Caco-2 (cell line): ENCODE results near the gene SLC25A31. TPM values are rescaled to one million over a fixed set of nuclear protein-coding genes. Genes with fewer than 3 reads are reported as not detected.

Experiments
- BruUV-seq: library from RNA; stranded (reverse); fragments of 400-500 nt; replicated peaks from 2 replicates; lab custom pipeline; 2021; lab: Mats Ljungman, UMichigan
- CTCF ChIA-PET: fragments of 300-600 bp; sonication (Branson Sonifier 250); formaldehyde crosslinking; loops from one replicate; lab custom pipeline; 2022; ENCODE audit warnings: antibody characterized with exemption; lab: Charles Lee
- POLR2A ChIA-PET: fragments of 300-600 bp; sonication (Branson Sonifier 250); formaldehyde crosslinking; loops from one replicate; lab custom pipeline; 2022; ENCODE audit warnings: antibody characterized with exemption; lab: Charles Lee
- DNase-seq, 2 experiments: peaks; one replicate each; pipeline versions ENCODE4 v3.0.0 to v3.0.0-alpha.2; 2020 to 2022
- H3K27me3 ChIP-seq: replicated peaks from 2 replicates; pipeline ENCODE4 v1.6.0; 2011; ENCODE audit warnings: low read length; ENCODE audit not compliant: control insufficient read depth, insufficient read depth
- H3K36me3 ChIP-seq: 2 replicates; pipeline ENCODE4 v1.5.1; 2011; ENCODE audit warnings: low read length; ENCODE audit not compliant: control insufficient read depth, insufficient read depth
- H3K4me1 ChIP-seq: fragments of 250-450 bp; sonication (Bioruptor Pico); 2 replicates; pipeline ENCODE4 v1.5.1; 2020; ENCODE audit warnings: mild to moderate bottlenecking
- H3K4me3 ChIP-seq: 2 replicates; pipeline ENCODE4 v1.5.1; 2011; ENCODE audit warnings: low read depth, mild to moderate bottlenecking, control low read depth, low read length
- H3K9me3 ChIP-seq: fragments of 250-450 bp; sonication (Bioruptor Pico); 2 replicates; pipeline ENCODE4 v1.5.1; 2020; ENCODE audit warnings: mild to moderate bottlenecking, moderate library complexity
- H3K27ac Mint-ChIP-seq: one replicate; pipeline ENCODE4 v1.8.0; 2022; ENCODE audit warnings: mixed read lengths; ENCODE audit not compliant: unreplicated experiment
- H3K27me3 Mint-ChIP-seq: one replicate; pipeline ENCODE4 v1.8.0; 2022; ENCODE audit warnings: mixed read lengths; ENCODE audit not compliant: insufficient read depth, unreplicated experiment
- H3K36me3 Mint-ChIP-seq: one replicate; pipeline ENCODE4 v1.8.0; 2022; ENCODE audit warnings: mild to moderate bottlenecking, mixed read lengths; ENCODE audit not compliant: insufficient read depth, unreplicated experiment
- H3K4me1 Mint-ChIP-seq: one replicate; pipeline ENCODE4 v1.8.0; 2022; ENCODE audit warnings: low read depth, mixed read lengths; ENCODE audit not compliant: unreplicated experiment
- H3K4me3 Mint-ChIP-seq: one replicate; pipeline ENCODE4 v1.8.0; 2022; ENCODE audit warnings: mild to moderate bottlenecking, moderate library complexity, mixed read lengths; ENCODE audit not compliant: unreplicated experiment
- H3K9me3 Mint-ChIP-seq: one replicate; pipeline ENCODE4 v1.8.0; 2022; ENCODE audit warnings: mixed read lengths; ENCODE audit not compliant: unreplicated experiment
- CTCF ChIP-seq, 2 experiments: fragments of 200-600 bp in 1 of 2; IDR thresholded peaks; 1 replicate in 1 of 2; 2 replicates in 1 of 2; pipeline versions ENCODE4 v1.5.1 to v1.8.0; 2011 to 2022; ENCODE audit warnings: antibody characterized with exemption in 1 of 2, control low read depth in 1 of 2, inconsistent platforms in 1 of 2, low read depth in 1 of 2, low read length in 1 of 2, mild to moderate bottlenecking in 1 of 2, moderate library complexity in 1 of 2; ENCODE audit not compliant: insufficient read depth in 1 of 2, severe bottlenecking in 1 of 2, unreplicated experiment in 1 of 2
- intact Hi-C: fragments of 100-400 bp; cut with micrococcal nuclease; formaldehyde crosslinking; loops from one replicate; pipeline ENCODE4 v1.10.0; 2022; ENCODE audit not compliant: unreplicated experiment
- total RNA-seq: library from RNA; stranded (reverse); gene quantifications from 2 replicates; pipeline ENCODE4 v1.2.3, GENCODE V29; 2022

Gene SLC25A31
- total RNA-seq, 1 experiment from 2014 or later, result not detected

GRCh38 chr4:127709456-127709855, 20.7 kb upstream of the SLC25A31 start:
- CTCF ChIA-PET, result no interaction called here
- Histone ChIP-seq H3K4me3 (no peak overlapping the region), H3K9me3 (no peaks in the 10 kb centered on the region), H3K27me3 (no peaks in the 10 kb centered on the region), H3K36me3 (no peaks in the 10 kb centered on the region), H3K4me1 (no peaks in the 10 kb centered on the region)
- BruUV-seq, result no TSS peak
- H3K27ac Mint-ChIP-seq, result no peak overlapping the region
- intact Hi-C loops, result no loop called here
- no peak overlapping the region for H3K4me3 Mint-ChIP-seq
- DNase-seq, result no peak
- H3K9me3 Mint-ChIP-seq, result no peaks in the 10 kb centered on the region
- H3K36me3 Mint-ChIP-seq, result no peaks in the 10 kb centered on the region
- POLR2A ChIA-PET, result no interaction called here
- H3K4me1 Mint-ChIP-seq, result peaks cover 6% of the 10 kb centered on the region
- no peaks in the 10 kb centered on the region for H3K27me3 Mint-ChIP-seq
- TF ChIP-seq CTCF (IDR thresholded peaks at IDR 0.05; ENCODE audit: insufficient read depth in 1 of 2, low read depth in 1 of 2, low read length in 1 of 2, severe bottlenecking in 1 of 2, unreplicated experiment in 1 of 2), result no peak

- H3K9me3 Mint-ChIP-seq, result no peaks in the 10 kb centered on the region
- BruUV-seq, result no TSS peak
- H3K36me3 ChIP-seq, result no peaks in the 10 kb centered on the region
- no peaks in the 10 kb centered on the region for H3K27me3 ChIP-seq
- intact Hi-C loops, result loop anchor here (5.0 kb wide), 1 partner anchor 109 kb away; no protein-coding TSS in a partner anchor
- no peak overlapping the region for H3K4me3 ChIP-seq
- no peak overlapping the region for H3K4me3 Mint-ChIP-seq
- H3K4me1 Mint-ChIP-seq, result no peaks in the 10 kb centered on the region
- no peaks in the 10 kb centered on the region for H3K4me1 ChIP-seq
- ChIA-PET POLR2A (no interaction called here), CTCF (no interaction called here)
- no peaks in the 10 kb centered on the region for H3K9me3 ChIP-seq
- H3K27ac Mint-ChIP-seq, result no peak overlapping the region
- no peaks in the 10 kb centered on the region for H3K36me3 Mint-ChIP-seq
- no peak for DNase-seq
- no peak for TF ChIP-seq CTCF (IDR thresholded peaks at IDR 0.05; ENCODE audit: insufficient read depth in 1 of 2, low read depth in 1 of 2, low read length in 1 of 2, severe bottlenecking in 1 of 2, unreplicated experiment in 1 of 2)
- no peaks in the 10 kb centered on the region for H3K27me3 Mint-ChIP-seq
Measured at GRCh38 chr4:127731406-127731805, 1.2 kb downstream of the SLC25A31 start.

GRCh38 chr4:127732623-127733328, 2.6 kb downstream of the SLC25A31 start:
- Histone ChIP-seq H3K4me1 (no peaks in the 10 kb centered on the region), H3K27me3 (no peaks in the 10 kb centered on the region), H3K4me3 (no peak overlapping the region), H3K9me3 (no peaks in the 10 kb centered on the region), H3K36me3 (no peaks in the 10 kb centered on the region)
- TF ChIP-seq CTCF (IDR thresholded peaks at IDR 0.05; ENCODE audit: insufficient read depth in 1 of 2, low read depth in 1 of 2, low read length in 1 of 2, severe bottlenecking in 1 of 2, unreplicated experiment in 1 of 2), result peak; percentile 31 to 54
- ChIA-PET CTCF (interaction anchor here (0.7 to 1.7 kb wide), 6 partner anchors 16 to 146 kb away, joined by 3 to 12 read pairs (median 6); partner anchors contain the start of gene INTU), POLR2A (no interaction called here)
- Mint-ChIP-seq H3K27me3 (no peaks in the 10 kb centered on the region), H3K36me3 (no peaks in the 10 kb centered on the region), H3K9me3 (no peaks in the 10 kb centered on the region), H3K27ac (no peak overlapping the region), H3K4me1 (no peaks in the 10 kb centered on the region), H3K4me3 (no peak overlapping the region)
- peak in 1 of 2 experiments; percentile 31 for DNase-seq
- BruUV-seq, result no TSS peak
- intact Hi-C loops, result loop anchor here (1.0 to 5.0 kb wide), 3 partner anchors 56 to 127 kb away; no protein-coding TSS in a partner anchor
